H1 (cell line): ENCODE measurements around the gene OBSCN.

Experiments
- EP300 ChIP-seq, 2 experiments: IDR thresholded peaks; 1 replicate in 1 of 2; 2 replicates in 1 of 2; pipeline ENCODE4 v1.6.1; 2011 to 2012; ENCODE audit warnings: low read depth in 2 of 2, low read length in 2 of 2, mild to moderate bottlenecking in 2 of 2, borderline replicate concordance in 1 of 2, inconsistent platforms in 1 of 2, moderate library complexity in 1 of 2
- RFX5 ChIP-seq: IDR thresholded peaks from 2 replicates; pipeline ENCODE4 v1.6.1; 2011; ENCODE audit warnings: low read depth, low read length, improper control_type of control experiment, borderline replicate concordance

DNA sequence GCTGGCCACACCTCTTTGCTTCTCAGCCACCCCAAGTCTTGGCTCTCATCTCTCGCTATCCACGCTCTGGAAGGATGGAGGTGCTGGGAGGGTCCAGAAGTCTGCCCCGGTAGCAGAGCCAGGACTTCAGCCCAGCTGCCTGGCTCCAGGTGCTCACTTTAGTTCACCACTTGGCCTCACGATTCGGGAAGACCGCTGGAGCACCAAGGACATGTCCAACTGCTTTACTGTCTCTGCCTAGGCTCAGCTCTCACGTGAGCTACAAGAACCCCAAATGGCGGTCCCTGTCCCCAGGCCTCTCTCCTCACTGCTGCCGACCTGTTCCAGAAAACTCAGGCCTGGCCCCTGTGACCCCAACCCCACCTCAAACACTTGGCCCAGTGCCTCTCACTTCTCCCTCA, 195.4 kb downstream of the OBSCN start:
- TF ChIP-seq EP300 (IDR thresholded peaks at IDR 0.05; ENCODE audit: borderline replicate concordance in 1 of 2, low read depth in 2 of 2, low read length in 2 of 2) (no peak), RFX5 (no peak)
